GM18511 (cell line): ENCODE data around the gene SMIM20.
"Not testable (repeated sequence)": the region's sequence is repeated elsewhere in the genome, so short reads cannot be mapped to it uniquely, and the experiment has no call there.

Experiments
- ATAC-seq: cut with Tn5 transposase; IDR thresholded peaks from one replicate; pipeline ENCODE4 v1.9.1; 2021; ENCODE audit warnings: mild to moderate bottlenecking, moderate library complexity; ENCODE audit not compliant: unreplicated experiment

SMIM20 gene

DNA sequence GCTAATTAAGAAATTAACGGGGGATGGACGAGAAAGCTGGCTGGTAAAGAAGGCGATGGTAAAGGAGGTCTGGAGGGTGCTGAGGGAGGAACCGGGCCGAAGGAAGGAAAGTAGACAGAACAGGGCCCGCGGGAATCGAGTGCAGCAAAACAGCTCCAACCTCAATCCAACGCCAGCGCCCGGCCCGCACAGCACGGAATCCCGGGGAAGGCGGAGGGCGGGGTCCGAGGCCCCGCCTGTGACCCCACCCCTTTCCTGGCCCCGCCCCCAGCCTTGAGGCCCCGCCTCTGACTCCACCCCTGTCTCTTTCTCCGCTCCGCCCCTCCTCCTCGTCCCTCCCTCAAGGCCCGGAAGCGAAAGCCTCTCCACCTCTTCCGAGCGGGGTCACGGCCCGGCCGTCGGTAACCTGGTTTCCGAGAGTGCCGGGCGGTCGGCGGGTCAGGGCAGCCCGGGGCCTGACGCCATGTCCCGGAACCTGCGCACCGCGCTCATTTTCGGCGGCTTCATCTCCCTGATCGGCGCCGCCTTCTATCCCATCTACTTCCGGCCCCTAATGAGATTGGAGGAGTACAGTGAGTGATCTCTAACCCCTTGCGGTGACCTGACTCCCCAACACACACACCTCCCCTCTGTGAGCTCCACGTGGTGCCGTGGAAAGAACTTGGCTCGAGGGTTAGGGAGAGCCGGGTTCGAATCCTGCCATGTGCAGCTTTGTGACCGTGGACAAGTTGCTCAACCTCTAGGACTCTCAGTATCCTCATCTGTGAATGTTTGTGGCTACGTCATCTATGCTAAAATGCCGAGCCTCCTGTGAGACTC is at the start of gene SMIM20:
SMIM20 (plus strand) TSS at position 370 of the 819 bp plus-strand sequence; CDS start at position 464, 94 bp downstream.
- peak; percentile 91 for ATAC-seq

DNA sequence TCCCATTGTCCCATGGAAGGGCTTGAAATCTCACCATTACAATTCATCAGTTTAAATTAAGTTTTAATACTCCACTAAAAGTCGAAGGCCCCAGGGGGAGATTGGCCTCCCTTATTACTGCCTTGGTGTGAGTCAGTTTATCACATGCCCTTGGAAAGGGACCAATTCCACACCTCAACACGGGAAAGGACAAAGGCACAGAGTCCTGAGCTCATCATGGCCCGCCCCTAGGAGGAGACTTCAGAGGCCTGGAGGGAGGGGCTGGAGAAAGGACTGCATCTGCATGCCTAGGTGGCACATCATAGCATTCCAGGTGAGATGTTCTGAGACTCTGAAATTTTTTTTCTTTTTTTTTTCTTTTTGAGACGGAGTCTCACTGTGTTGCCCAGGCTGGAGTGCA is 48.4 kb upstream of the SMIM20 start:
- no peak for ATAC-seq

DNA sequence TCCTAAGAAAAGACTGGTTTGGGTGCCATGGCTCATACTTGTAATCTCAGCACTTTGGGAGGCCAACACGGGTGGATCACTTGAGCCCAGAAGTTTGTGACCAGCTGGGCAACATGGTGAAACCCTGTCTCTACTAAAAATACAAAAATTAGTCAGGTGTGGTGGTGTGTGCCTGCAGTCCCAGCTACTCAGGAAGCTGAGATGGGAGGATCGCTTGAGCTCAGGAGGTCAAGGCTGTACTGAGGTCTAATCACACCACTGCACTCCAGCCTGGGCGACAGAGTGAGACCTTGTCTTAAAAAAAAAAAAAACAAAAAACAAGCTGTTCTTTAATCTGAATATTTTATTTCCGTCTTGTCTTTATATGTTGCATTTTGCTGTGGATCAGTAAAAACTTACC is 47.6 kb upstream of the SMIM20 start:
- not testable (repeated sequence) for ATAC-seq

DNA sequence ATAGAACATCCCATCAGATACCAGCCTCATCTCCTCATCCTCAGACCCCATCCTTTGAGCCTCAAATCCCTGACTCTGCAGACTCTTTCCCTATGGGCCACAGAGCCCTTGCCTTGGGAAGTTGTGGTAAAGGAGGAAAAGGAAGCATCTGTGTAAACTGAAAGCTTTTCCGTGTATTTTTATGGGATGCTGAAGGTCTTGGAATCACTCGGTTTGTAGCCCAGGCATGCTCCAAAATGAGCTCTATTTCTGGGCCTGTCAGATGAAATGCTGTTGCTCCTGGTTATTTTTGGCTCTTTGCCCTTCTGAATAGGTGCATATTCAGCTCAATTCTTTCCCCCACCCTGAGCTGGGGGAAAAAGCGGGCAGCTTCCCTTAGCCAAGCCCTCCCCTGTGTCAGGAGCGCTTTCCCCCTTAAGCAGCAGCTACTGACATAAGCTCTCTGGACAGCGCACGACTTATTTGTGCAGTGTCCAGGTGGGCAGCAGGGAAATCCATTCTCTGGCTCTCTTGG is 46.2 kb upstream of the SMIM20 start:
- ATAC-seq = no peak

DNA sequence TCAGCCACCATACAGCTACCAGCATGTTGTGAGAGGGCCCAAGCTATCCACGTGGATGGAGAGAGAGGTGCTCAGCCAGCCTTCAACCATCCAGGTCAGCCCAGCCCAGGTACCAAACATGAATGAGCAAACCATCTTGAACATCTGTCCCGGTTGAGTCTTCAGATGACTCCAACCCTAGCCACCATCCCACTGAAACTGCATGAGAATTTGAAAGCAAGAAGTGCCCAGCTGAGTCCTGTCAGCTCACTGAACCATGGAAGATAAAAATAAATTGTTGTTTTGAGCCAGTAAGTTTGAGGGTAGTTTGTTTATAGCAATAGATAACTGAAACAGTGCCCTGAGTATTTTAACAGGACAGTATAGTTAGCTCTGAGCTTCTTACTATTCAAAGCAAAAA is 43.9 kb upstream of the SMIM20 start:
- no peak for ATAC-seq

DNA sequence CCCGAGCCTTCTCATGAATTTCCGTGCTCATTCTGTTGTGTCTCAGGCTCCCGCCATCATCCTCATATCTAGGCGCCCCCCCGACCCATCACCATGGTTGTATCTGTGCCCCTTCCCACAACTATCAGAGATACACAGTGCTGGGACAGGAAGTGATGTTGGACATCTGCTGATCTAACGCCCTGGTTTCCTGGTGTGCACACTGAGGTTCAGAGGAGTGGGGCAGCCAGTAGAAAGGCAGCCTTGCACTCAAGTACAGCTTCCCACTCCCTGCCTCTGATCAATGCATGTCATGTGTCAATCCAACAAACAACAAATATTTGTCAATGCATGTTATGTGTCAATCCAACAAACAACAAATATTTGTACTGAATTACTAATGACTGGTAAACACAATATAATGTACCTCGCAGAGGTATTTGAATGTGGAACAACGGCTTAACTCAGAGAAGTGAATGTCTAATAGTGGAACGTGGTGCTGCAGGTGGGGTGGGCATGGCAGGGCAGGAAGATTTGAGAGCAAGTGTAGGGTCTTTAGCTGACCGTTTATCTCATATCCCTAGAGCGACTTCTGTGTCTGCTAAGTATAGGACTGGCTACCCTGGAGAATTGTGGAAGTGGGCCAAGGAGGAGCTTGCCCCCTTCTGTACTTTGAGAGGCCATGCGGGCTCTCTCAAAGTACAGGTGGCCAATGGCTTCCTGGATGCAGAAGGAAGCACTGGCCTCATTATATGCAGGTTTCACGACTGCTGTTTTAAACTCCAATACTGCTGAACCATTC is 41.0 kb upstream of the SMIM20 start:
- ATAC-seq = no peak

DNA sequence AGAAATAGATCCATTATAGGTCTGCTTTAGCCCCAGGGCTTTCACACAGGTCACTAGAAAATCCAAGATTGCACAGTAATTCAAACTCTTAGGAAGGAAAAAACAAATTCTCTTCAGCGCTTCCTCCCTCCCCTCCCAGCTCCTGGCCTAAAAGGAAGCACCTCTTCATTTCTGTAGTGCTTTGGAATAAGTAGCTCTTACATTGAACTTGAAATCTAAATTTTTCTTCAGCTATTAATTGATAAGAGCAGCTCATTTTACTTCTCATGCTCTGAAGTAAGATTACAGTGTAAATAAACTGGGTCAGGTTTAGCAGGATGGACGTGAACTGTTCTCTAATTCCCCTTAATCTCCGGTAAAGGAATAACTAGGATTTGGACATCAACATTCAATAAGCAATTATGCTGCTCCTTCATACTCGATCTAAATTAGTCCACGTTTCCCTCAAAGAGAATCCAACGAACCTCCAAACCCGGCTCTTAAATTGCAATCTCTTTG is 40.3 kb upstream of the SMIM20 start:
- ATAC-seq = no peak

DNA sequence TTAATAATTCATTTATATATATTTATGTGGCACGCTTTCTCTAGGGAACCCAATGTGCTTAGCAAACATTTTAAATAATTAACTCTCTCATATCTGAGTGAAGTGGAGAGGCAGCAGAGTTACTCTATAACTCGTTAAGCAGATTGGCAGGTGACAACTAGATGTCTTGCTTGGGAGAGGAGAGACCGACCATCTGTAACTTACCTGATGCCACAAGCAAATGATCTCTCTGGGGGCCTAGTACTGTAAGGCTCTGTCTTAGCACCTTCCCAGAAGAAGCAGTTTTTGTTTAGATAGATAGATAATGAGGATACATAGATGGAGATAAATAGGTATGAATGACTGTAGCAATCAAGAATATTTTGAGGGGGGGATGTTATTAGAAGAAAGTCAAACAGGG is 39.4 kb upstream of the SMIM20 start:
- ATAC-seq = peak; percentile 59

DNA sequence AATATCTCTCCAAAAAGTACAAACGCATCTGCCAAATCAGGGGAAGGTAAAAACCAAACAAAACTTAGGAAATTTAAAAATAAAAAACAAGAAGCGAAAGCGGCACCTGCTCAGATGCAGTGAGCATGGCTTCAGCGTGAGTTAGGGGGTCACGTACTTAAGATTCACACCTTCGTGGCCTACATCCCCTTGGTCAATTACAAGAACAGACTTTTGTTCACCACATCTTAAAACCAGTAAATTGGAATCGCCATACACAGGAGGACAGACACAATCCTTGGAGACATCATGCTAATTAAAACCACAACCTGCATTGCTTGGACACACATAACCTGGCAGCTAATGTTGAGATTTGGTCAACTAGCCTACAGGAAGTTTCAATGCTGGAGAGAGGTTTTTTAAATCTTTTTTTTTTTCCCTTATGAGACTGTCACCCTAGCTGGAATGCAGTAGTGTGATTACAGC is 38.7 kb upstream of the SMIM20 start:
- ATAC-seq = peak; percentile 58

DNA sequence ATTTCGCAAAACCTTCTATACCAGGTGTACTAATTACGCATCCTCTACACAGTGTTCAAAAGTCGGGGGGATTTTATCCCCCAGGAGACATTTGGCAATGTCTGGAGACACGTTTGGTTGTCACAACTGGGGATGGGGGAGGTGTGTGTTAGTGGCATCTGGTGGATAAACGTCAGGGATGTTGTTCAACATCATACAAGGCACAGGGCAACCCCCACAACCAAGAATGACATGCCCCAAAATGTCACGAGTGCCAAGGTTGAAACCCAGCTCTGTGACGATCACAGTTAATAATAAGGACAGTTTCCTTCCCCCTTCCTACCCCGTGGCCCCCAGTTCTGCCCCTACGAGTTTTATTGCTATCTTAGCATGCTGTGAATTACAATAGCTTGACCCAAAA is 35.3 kb upstream of the SMIM20 start:
- ATAC-seq = no peak

DNA sequence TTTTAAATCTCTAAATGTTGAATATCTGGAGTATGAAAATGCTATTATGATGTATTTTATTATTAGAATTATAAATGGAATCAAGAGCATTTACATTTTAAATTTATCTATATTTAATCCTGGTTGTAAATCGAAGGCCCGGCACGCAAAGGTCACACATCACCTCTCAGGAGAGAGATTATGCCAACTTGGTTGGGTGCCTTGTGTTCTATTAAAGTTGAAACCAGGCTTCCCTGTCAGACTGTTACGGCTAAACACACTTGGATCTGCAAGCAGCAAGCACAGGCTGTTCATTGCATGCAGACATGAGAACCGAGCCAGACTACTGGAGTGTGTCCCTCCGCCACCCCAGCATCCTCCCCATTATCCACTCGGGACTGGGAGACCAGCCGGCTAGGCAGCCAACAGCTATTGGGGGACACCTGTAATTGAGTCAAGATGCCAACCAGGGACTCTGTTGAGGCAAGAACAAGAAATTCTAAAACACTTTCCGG is 34.9 kb upstream of the SMIM20 start:
- ATAC-seq = no peak

DNA sequence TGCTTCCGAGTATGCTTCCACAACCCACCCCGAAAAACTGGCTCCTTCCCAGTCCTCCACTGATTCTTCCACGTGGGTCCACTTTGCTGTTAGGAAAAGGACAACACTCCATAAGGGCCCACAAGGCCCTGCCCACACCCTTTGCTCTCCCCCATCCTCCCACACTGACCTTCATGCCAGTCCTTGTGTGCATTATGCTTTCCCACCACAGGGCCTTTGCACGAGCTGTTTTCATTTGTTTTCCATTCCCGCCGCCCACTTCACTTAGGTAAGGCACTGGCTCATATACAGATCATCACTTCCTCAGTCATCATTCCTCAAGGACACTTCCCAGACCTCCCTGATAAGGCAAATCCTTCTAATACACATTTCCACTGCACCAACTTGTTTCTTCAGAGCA is 34.4 kb upstream of the SMIM20 start:
- no peak for ATAC-seq

DNA sequence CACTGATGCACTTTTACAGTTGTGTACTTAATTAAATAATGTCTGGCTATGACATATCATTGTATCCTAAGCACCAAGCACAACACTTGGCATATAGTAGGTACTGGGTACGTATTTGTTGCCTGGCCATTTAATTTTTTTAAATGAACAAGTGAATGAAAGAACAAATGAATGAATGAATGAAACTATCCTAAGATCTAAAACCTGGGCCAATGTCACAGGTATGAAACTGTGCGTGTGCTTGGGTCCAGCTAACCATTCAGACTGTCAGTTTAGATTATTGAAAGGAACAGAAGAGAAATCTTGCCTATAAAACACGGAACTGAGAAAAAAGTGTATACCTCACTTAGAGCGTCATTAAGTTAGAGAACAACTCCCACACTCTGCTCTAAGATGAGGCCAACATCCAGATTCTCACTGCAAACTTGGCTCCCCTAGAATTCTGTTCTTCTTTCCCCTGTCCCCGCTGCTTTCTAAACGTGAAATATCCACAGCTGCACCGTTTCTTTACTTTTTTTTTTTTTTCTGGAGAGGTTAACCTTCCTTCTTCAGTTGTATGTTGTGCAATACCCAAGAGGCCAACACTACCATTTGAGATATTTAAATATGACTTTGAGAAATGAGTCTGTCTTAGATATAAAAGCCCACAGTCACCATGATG is 33.9 kb upstream of the SMIM20 start:
- peak; percentile 64 for ATAC-seq

DNA sequence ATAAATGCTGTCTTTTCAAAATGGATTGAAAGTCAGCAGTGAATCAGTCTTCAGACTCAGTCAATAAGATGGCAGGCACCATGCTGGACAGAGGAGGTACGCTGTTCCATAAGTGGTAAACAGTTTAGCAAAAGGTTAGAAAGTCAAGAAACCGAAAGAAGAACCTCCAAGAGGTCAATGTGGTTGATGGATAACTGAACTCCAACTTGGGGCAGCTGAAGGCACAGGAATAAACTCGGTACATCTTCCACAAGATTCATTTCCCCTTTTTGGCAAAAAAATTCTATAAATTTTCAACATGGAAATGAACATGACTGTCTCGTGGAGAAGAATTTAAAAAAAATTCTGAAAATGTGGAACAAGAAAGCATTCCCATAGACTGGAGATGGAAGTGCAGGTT is 32.8 kb upstream of the SMIM20 start:
- no peak for ATAC-seq

DNA sequence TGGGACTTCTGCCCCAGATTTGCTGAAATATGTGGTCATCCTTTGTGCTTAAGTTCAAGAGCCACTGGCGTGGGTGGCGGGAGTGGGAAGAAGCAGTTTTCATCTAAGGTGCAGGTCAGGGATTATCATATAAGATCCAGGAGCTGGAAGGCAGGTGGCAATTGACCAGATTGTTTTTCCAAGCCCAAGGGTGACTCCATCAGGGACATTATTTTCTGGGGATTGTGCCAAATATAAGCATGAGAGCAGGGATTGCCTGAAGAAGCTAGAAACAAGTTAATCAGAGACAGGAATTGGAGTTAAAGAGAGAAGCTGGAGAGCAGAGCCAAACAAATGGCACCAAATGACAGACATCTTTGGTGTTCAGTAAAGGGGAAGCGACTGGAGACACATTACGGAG is 31.8 kb upstream of the SMIM20 start:
- no peak for ATAC-seq

DNA sequence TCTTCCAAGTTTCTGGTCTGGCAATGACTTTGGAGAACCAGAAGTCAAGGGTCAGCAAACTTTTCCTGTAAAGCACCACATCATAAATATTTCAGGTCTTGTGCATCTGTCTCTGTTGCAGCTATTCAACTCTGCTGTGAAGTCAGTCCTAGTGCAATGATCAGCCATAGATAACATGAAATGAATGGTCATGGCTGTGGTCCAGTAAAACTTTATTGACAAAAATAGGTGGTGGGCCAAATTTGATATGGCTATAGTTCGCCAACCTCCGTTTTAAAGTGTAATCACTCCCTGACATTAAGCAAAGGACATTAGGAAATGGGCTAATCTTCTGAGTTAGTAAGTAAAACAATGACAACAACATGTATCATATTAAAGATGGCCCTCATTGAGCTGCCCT is 30.5 kb upstream of the SMIM20 start:
- ATAC-seq = no peak

DNA sequence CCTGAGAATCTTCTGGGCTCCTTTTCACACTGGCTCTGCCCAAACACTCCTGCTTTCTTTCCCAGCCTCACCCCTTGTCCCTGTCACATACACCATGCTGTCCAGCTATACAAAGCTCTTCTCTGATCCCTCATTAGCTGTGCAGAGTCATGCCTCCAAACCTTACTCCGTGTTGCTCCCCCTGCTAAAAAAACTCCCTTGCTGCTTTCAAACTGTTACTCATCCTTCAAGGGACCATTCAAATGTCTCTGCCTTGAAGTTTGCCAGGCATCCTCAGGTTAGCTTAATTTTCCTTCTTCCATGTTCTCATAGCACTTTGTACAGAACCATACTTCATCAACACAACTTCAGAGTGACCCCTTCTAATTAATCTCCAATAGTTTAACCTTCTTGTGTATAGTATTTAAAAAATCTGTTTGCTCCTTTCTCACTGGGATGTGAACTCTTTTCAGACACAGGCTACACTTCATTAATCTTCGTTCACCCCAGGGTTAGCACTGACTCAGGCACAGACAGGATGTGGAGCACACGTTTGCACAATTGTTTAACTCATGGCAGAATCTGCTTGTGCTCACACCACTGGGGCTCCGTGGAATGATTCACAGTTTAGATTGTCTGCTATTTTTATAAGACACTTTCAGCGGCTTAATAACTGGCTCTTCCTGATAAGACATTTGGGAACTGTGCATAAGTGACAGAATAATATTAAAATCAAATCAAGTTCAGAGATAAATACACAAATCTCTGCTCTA is 29.8 kb upstream of the SMIM20 start:
- no peak for ATAC-seq

DNA sequence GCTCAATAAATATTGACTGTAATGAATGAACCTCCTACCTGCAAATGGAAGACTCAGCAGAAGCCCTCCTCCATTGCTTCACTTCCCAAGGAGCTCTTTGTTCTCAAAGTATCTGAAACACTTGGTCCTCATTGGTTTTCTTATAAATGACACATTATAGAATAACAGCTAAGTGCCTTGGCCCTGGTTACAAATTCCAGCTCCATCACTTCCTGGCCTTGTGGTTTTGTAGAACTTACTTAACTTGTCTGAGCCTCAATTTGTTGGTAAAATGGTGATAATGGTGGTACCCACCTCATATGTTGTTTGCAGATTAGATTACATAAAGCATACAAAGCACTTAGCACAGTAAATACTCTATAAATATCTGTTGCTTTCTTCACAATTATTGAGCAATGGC is 25.2 kb upstream of the SMIM20 start:
- ATAC-seq = no peak

DNA sequence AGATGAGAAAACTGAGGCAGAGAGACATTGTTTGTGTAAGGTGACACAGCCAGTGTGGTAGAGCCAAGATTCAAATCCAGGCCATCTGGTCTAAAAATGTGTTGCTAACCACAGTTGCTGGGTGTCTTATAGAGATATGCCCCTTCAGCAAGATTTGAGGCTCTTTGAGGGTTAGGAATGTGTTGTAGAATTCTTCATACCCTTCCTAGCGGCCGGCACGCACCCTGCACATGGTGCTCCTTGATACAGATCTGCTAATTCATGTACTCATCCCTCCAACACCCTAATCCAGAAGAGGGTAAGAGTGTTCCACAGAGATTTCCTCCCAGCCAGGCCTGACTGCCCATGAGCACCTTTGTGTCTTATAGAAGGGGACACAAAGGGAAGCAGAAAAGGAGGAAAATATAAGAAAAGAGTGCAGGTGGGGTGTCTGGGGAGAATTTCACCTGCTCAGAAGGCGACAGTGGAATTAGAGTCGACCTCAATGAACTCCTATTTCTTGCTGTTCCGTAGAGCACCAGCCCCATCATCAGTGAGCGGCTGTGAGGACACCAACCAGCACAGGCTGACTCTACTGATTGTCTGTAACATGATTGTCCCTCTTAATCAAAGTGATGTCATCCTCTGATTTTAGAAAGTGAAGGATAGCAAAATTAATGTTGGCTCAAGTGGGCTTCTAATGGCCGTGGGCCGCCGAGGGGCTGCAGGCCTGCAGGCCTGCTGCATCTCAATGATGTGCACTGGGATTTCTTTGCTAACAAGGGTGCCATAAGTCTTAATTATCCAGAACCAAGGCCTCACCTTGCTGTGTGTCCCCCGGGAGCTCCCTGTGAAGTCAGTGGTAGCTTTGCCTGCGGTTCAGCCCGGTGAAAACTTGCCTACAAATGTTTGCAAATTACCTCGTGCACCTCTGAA is 24.2 kb upstream of the SMIM20 start:
- ATAC-seq = no peak
